ENCODE results near the gene TMEM232.

The TMEM232 gene

GRCh38 chr5:110625376-110625999 is 101.0 kb downstream of the TMEM232 start:
- no peaks in the 10 kb centered on the region for H3K36me3 ChIP-seq (ENCODE audit: insufficient read depth, low read length)
- no peaks in the 10 kb centered on the region for H3K27me3 ChIP-seq (ENCODE audit: insufficient read depth, low read length)
- H2AFZ ChIP-seq (ENCODE audit: low read length, unreplicated experiment), result peak overlapping the region; percentile 19
- H3K4me3 ChIP-seq (ENCODE audit: low read depth, low read length), result peak overlapping the region; percentile 47
- H3K27ac ChIP-seq (ENCODE audit: low read depth, low read length), result no peak overlapping the region
- peaks cover 13% of the 10 kb centered on the region for H3K4me1 ChIP-seq (ENCODE audit: control insufficient read depth, insufficient read depth, low read length, unreplicated experiment)
- no peaks in the 10 kb centered on the region for H3K79me2 ChIP-seq (ENCODE audit: control insufficient read depth, insufficient read depth, low read length, unreplicated experiment)

- Histone ChIP-seq H2AFZ (ENCODE audit: low read length, unreplicated experiment) (peak overlapping the region; percentile 20), H3K27me3 (ENCODE audit: insufficient read depth, low read length) (no peaks in the 10 kb centered on the region), H3K27ac (ENCODE audit: low read depth, low read length) (no peak overlapping the region), H3K4me3 (ENCODE audit: low read depth, low read length) (no peak overlapping the region), H3K79me2 (ENCODE audit: control insufficient read depth, insufficient read depth, low read length, unreplicated experiment) (no peaks in the 10 kb centered on the region), H3K36me3 (ENCODE audit: insufficient read depth, low read length) (no peaks in the 10 kb centered on the region), H3K4me1 (ENCODE audit: control insufficient read depth, insufficient read depth, low read length, unreplicated experiment) (peaks cover 13% of the 10 kb centered on the region)
Observed at GRCh38 chr5:110623874-110624273, 102.6 kb downstream of the TMEM232 start.

- H2AFZ ChIP-seq (ENCODE audit: low read length, unreplicated experiment), result no peak overlapping the region
- no peak overlapping the region for H3K27ac ChIP-seq (ENCODE audit: low read depth, low read length)
- no peak overlapping the region for H3K4me3 ChIP-seq (ENCODE audit: low read depth, low read length)
- H3K4me1 ChIP-seq (ENCODE audit: control insufficient read depth, insufficient read depth, low read length, unreplicated experiment), result peaks cover 6% of the 10 kb centered on the region
- peaks cover 9% of the 10 kb centered on the region for H3K36me3 ChIP-seq (ENCODE audit: insufficient read depth, low read length)
- H3K27me3 ChIP-seq (ENCODE audit: insufficient read depth, low read length), result no peaks in the 10 kb centered on the region
- H3K79me2 ChIP-seq (ENCODE audit: control insufficient read depth, insufficient read depth, low read length, unreplicated experiment), result no peaks in the 10 kb centered on the region
Observed at GRCh38 chr5:110618941-110619340, 107.5 kb downstream of the TMEM232 start.

GRCh38 chr5:110616009-110616408 is 110.5 kb downstream of the TMEM232 start:
- peaks cover 9% of the 10 kb centered on the region for H3K36me3 ChIP-seq (ENCODE audit: insufficient read depth, low read length)
- no peak overlapping the region for H3K4me3 ChIP-seq (ENCODE audit: low read depth, low read length)
- H3K27ac ChIP-seq (ENCODE audit: low read depth, low read length), result no peak overlapping the region
- no peaks in the 10 kb centered on the region for H3K79me2 ChIP-seq (ENCODE audit: control insufficient read depth, insufficient read depth, low read length, unreplicated experiment)
- no peak overlapping the region for H2AFZ ChIP-seq (ENCODE audit: low read length, unreplicated experiment)
- no peaks in the 10 kb centered on the region for H3K4me1 ChIP-seq (ENCODE audit: control insufficient read depth, insufficient read depth, low read length, unreplicated experiment)
- no peaks in the 10 kb centered on the region for H3K27me3 ChIP-seq (ENCODE audit: insufficient read depth, low read length)

GRCh38 chr5:110612794-110613247 is 113.7 kb downstream of the TMEM232 start:
- Histone ChIP-seq H3K27me3 (ENCODE audit: insufficient read depth, low read length) (no peaks in the 10 kb centered on the region), H3K79me2 (ENCODE audit: control insufficient read depth, insufficient read depth, low read length, unreplicated experiment) (no peaks in the 10 kb centered on the region), H3K4me1 (ENCODE audit: control insufficient read depth, insufficient read depth, low read length, unreplicated experiment) (no peaks in the 10 kb centered on the region), H3K27ac (ENCODE audit: low read depth, low read length) (no peak overlapping the region), H2AFZ (ENCODE audit: low read length, unreplicated experiment) (no peak overlapping the region), H3K4me3 (ENCODE audit: low read depth, low read length) (no peak overlapping the region), H3K36me3 (ENCODE audit: insufficient read depth, low read length) (peaks cover 9% of the 10 kb centered on the region)

- no peaks in the 10 kb centered on the region for H3K27me3 ChIP-seq (ENCODE audit: insufficient read depth, low read length)
- peaks cover 7% of the 10 kb centered on the region for H3K36me3 ChIP-seq (ENCODE audit: insufficient read depth, low read length)
- H2AFZ ChIP-seq (ENCODE audit: low read length, unreplicated experiment), result no peak overlapping the region
- H3K4me1 ChIP-seq (ENCODE audit: control insufficient read depth, insufficient read depth, low read length, unreplicated experiment), result no peaks in the 10 kb centered on the region
- no peaks in the 10 kb centered on the region for H3K79me2 ChIP-seq (ENCODE audit: control insufficient read depth, insufficient read depth, low read length, unreplicated experiment)
- no peak overlapping the region for H3K4me3 ChIP-seq (ENCODE audit: low read depth, low read length)
- no peak overlapping the region for H3K27ac ChIP-seq (ENCODE audit: low read depth, low read length)
Observed at GRCh38 chr5:110611817-110612216, 114.7 kb downstream of the TMEM232 start.

GRCh38 chr5:110594866-110595265 is 131.6 kb downstream of the TMEM232 start:
- Histone ChIP-seq H3K27me3 (ENCODE audit: insufficient read depth, low read length) (no peaks in the 10 kb centered on the region), H3K4me3 (ENCODE audit: low read depth, low read length) (no peak overlapping the region), H3K36me3 (ENCODE audit: insufficient read depth, low read length) (no peaks in the 10 kb centered on the region), H2AFZ (ENCODE audit: low read length, unreplicated experiment) (no peak overlapping the region), H3K79me2 (ENCODE audit: control insufficient read depth, insufficient read depth, low read length, unreplicated experiment) (no peaks in the 10 kb centered on the region), H3K27ac (ENCODE audit: low read depth, low read length) (no peak overlapping the region), H3K4me1 (ENCODE audit: control insufficient read depth, insufficient read depth, low read length, unreplicated experiment) (no peaks in the 10 kb centered on the region)

- H3K4me1 ChIP-seq (ENCODE audit: control insufficient read depth, insufficient read depth, low read length, unreplicated experiment), result no peaks in the 10 kb centered on the region
- no peaks in the 10 kb centered on the region for H3K79me2 ChIP-seq (ENCODE audit: control insufficient read depth, insufficient read depth, low read length, unreplicated experiment)
- no peak overlapping the region for H3K4me3 ChIP-seq (ENCODE audit: low read depth, low read length)
- H3K27ac ChIP-seq (ENCODE audit: low read depth, low read length), result no peak overlapping the region
- H3K36me3 ChIP-seq (ENCODE audit: insufficient read depth, low read length), result no peaks in the 10 kb centered on the region
- H3K27me3 ChIP-seq (ENCODE audit: insufficient read depth, low read length), result no peaks in the 10 kb centered on the region
- no peak overlapping the region for H2AFZ ChIP-seq (ENCODE audit: low read length, unreplicated experiment)
Observed at GRCh38 chr5:110590187-110590586, 136.3 kb downstream of the TMEM232 start.

- no peaks in the 10 kb centered on the region for H3K27me3 ChIP-seq (ENCODE audit: insufficient read depth, low read length)
- H3K27ac ChIP-seq (ENCODE audit: low read depth, low read length), result no peak overlapping the region
- H3K4me3 ChIP-seq (ENCODE audit: low read depth, low read length), result no peak overlapping the region
- no peaks in the 10 kb centered on the region for H3K79me2 ChIP-seq (ENCODE audit: control insufficient read depth, insufficient read depth, low read length, unreplicated experiment)
- H2AFZ ChIP-seq (ENCODE audit: low read length, unreplicated experiment), result no peak overlapping the region
- H3K4me1 ChIP-seq (ENCODE audit: control insufficient read depth, insufficient read depth, low read length, unreplicated experiment), result no peaks in the 10 kb centered on the region
- no peaks in the 10 kb centered on the region for H3K36me3 ChIP-seq (ENCODE audit: insufficient read depth, low read length)
Observed at GRCh38 chr5:110588286-110588980, 138.0 kb downstream of the TMEM232 start.

- Histone ChIP-seq H3K27me3 (ENCODE audit: insufficient read depth, low read length) (no peaks in the 10 kb centered on the region), H2AFZ (ENCODE audit: low read length, unreplicated experiment) (no peak overlapping the region), H3K79me2 (ENCODE audit: control insufficient read depth, insufficient read depth, low read length, unreplicated experiment) (no peaks in the 10 kb centered on the region), H3K36me3 (ENCODE audit: insufficient read depth, low read length) (no peaks in the 10 kb centered on the region), H3K27ac (ENCODE audit: low read depth, low read length) (no peak overlapping the region), H3K4me1 (ENCODE audit: control insufficient read depth, insufficient read depth, low read length, unreplicated experiment) (no peaks in the 10 kb centered on the region), H3K4me3 (ENCODE audit: low read depth, low read length) (no peak overlapping the region)
Observed at GRCh38 chr5:110580625-110581024, 145.8 kb downstream of the TMEM232 start.

GRCh38 chr5:110572729-110573128 is 153.7 kb downstream of the TMEM232 start:
- H3K4me1 ChIP-seq (ENCODE audit: control insufficient read depth, insufficient read depth, low read length, unreplicated experiment), result no peaks in the 10 kb centered on the region
- H3K27ac ChIP-seq (ENCODE audit: low read depth, low read length), result no peak overlapping the region

More at GRCh38 chr5:110572729-110573128, 153.7 kb downstream of the TMEM232 start:
- Histone ChIP-seq H3K36me3 (ENCODE audit: insufficient read depth, low read length) (no peaks in the 10 kb centered on the region), H3K79me2 (ENCODE audit: control insufficient read depth, insufficient read depth, low read length, unreplicated experiment) (no peaks in the 10 kb centered on the region), H3K4me3 (ENCODE audit: low read depth, low read length) (no peak overlapping the region), H3K27me3 (ENCODE audit: insufficient read depth, low read length) (no peaks in the 10 kb centered on the region), H2AFZ (ENCODE audit: low read length, unreplicated experiment) (no peak overlapping the region)

All from ACC112 (cell line).